ENCODE measurements around the gene ITGB2.
A peak's percentile ranks its signal among the peaks of the same experiment; 100 is the strongest.
"Not testable (repeated sequence)": the region's sequence is repeated elsewhere in the genome, so short reads cannot be mapped to it uniquely, and the experiment has no call there.

The ITGB2 gene

GRCh38 chr21:44930543-44930981 is 9.9 kb upstream of the ITGB2 start:
- H3K4me3 ChIP-seq (ENCODE audit: low read depth, low read length), result no peak overlapping the region
- POLR2A ChIA-PET, result interaction anchor here (1.8 kb wide), 1 partner anchor 58 kb away, joined by 4 read pairs; no protein-coding TSS in a partner anchor
- TF ChIP-seq CTCF (IDR thresholded peaks at IDR 0.05; ENCODE audit: insufficient read depth, low read length, missing control alignments), result no peak
- CTCF ChIA-PET, result interaction anchor here (0.8 to 4.9 kb wide), 5 partner anchors 9 to 208 kb away, joined by 3 to 52 read pairs (median 3); partner anchors contain the start of genes SLX9 and UBE2G2
- DNase-seq (ENCODE audit: low read depth, low spot score), result no peak

DNA sequence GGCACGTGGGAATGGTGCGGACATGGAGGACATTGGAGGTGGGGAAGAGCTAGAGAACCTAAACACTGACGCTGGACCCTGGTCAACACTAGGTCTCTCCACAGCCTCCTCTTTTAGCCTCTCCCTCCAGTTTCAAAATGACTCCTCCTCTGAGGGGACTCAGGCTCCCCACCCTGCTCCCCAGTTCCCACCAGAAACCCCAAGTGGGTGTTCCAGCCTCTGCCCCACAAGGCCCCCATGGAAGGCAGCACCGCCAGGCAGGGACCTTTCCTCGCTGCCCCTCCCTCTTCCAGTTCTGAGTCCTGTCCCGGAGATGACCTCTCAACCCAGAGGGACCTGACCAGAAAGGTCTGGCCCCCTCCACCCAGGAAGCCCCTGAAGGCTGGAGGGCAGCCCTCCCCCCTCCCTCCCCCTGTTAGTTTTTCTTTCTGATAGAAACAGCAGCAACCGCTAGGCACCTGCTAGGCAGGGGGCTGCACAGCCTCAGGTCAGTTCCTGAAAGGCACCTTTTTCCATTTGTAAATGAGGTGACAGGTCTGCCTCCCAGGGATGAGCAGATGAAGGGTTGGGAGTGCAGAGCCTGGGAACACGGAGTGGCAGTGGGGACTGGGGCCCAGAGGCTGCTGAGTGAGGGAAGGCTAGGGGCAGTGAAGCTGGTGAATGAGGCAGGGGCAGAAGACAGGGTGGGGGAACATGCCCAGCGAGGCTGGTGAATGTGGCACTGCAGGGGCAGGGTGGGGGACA is 9.3 kb upstream of the ITGB2 start:
- ChIA-PET CTCF (interaction anchor here (1.1 to 5.0 kb wide), 6 partner anchors 10 to 207 kb away, joined by 3 to 30 read pairs (median 6); partner anchors contain the start of genes SLX9 and UBE2G2), POLR2A (interaction anchor here (0.8 to 1.9 kb wide), 4 partner anchors 33 to 58 kb away, joined by 4 to 8 read pairs (median 6); partner anchors contain the start of gene PTTG1IP)
- no peak for TF ChIP-seq CTCF (IDR thresholded peaks at IDR 0.05; ENCODE audit: insufficient read depth, low read length, missing control alignments)
- no peak overlapping the region for H3K4me3 ChIP-seq (ENCODE audit: low read depth, low read length)
- no peak for DNase-seq (ENCODE audit: low read depth, low spot score)

DNA sequence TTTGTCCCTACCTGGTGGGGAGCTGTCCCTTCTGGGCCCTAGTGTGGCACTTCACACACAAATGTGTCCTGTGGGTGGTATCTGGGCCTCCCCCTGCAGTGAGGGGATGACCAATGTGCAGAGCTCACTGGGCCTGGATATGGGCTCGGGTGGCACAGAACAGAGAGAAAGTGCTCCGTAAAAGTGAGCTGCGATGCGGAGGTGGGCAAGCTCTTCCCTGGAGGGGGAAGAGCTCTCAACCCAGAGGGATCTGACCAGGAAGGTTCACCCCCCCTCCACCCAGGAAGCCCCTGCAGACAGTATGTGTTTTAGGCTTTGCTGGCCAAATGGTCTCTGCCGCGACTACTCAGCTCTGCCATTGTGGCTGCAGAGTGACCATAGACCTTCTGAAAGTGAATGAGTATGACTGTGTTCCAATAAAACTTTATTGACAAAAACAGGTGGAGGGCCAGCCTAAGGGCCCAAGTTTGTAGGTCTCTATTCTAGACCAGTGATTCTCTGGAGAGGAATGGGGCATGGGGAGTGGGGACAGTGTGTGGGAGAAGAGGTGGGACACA is 8.6 kb upstream of the ITGB2 start:
- ChIA-PET CTCF (interaction anchor here (1.1 to 5.0 kb wide), 6 partner anchors 21 to 208 kb away, joined by 3 to 30 read pairs (median 6); partner anchors contain the start of gene UBE2G2), POLR2A (interaction anchor here (0.8 to 1.9 kb wide), 3 partner anchors 33 to 57 kb away, joined by 5 to 8 read pairs (median 6); partner anchors contain the start of gene PTTG1IP)
- DNase-seq (ENCODE audit: low read depth, low spot score), result no peak
- no peak for TF ChIP-seq CTCF (IDR thresholded peaks at IDR 0.05; ENCODE audit: insufficient read depth, low read length, missing control alignments)
- H3K4me3 ChIP-seq (ENCODE audit: low read depth, low read length), result no peak overlapping the region

DNA sequence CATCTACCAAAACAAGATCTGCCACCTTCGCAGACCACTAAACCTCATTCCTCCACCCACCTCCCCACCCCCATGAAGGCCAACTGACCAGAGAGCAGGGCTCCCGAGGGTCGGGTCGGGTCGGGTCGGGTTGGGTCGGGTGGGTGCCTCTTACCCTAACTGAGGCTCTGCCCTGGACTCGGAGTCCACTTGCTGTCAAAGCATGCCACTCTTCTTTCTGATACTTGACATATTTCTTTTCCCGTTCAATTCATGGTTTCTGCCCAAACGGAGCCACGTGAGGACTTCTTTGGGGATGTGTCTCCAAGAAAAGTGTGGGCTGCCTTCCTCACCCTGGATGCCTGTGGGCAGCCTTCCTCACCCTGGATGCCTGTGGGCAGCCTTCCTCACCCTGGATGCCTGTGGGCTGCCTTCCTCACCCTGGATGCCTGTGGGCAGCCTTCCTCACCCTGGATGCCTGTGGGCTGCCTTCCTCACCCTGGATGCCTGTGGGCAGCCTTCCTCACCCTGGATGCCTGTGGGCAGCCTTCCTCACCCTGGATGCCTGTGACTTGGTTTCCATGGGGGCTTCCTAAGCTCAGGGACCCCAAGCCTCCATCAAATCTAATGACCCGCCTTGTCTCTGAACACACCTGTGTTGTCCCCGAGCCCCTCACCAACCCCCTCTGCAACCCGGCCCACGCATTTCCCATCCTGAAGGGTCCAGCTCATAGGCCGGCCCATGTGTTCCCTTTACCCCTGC is 8.0 kb upstream of the ITGB2 start:
- DNase-seq (ENCODE audit: low read depth, low spot score); H3K4me3 ChIP-seq (ENCODE audit: low read depth, low read length): not testable (repeated sequence)
- CTCF ChIA-PET, result interaction anchor here (1.0 to 5.0 kb wide), 8 partner anchors 21 to 209 kb away, joined by 3 to 30 read pairs (median 6); partner anchors contain the start of gene UBE2G2
- POLR2A ChIA-PET, result interaction anchor here (0.8 to 2.1 kb wide), 4 partner anchors 34 to 127 kb away, joined by 5 to 12 read pairs (median 7); partner anchors contain the start of genes PTTG1IP and UBE2G2

- TF ChIP-seq CTCF (IDR thresholded peaks at IDR 0.05; ENCODE audit: insufficient read depth, low read length, missing control alignments), result peak; percentile 18
- H3K4me3 ChIP-seq (ENCODE audit: low read depth, low read length), result no peak overlapping the region; the same call in 1 of the 2 replicates
- POLR2A ChIA-PET, result interaction anchor here (0.8 to 2.1 kb wide), 4 partner anchors 54 to 126 kb away, joined by 3 to 12 read pairs (median 6); partner anchors contain the start of genes PTTG1IP and UBE2G2
- CTCF ChIA-PET, result interaction anchor here (1.0 to 5.0 kb wide), 9 partner anchors 20 to 210 kb away, joined by 3 to 30 read pairs (median 4); partner anchors contain the start of genes PTTG1IP and UBE2G2
- DNase-seq (ENCODE audit: low read depth, low spot score), result no peak
Measured at GRCh38 chr21:44927587-44928461, 7.1 kb upstream of the ITGB2 start.

Measured in AG04449 (cell line).